ENCODE results near the gene KCNG4. TPM values are rescaled to one million over a fixed set of nuclear protein-coding genes. Genes with fewer than 3 reads are reported as not detected.

The KCNG4 gene
- polyA plus RNA-seq, 3 donors: not detected

DNA sequence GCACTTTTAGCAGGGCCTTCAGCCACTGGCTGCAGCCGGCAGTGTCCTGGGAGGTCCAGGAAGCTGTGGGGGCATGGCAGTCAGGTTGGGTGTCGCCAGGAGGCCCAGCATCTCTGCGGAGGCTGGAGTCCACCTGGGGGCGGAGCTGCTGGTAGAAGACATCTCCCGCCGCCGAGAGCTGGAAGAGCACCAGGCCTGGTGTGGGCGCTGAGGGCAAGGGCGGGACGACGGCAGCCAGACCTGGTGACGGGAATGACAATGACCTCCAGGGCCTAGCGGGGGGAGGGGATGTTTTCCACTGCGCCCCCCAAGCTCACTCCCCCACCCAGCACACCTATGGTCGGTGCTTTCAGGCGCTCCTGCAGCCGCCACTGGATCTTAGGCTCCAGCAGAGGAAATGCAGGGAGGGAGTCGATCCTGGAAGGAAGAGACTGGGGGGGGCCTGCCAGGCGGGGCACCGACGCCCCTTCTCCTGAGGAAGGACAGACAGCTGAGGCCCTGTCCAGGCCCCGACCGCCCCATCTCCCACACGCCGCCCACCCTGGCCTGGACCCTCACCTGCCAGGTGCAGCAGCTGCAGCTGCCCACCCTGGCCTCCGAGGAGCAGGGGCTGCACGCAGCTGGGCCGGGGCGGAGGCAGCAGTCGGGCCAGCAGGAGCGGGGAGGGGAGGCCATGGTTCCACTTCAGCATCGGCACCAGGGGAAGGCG, 60.0 kb downstream of the KCNG4 start:
- WGBS, 3 donors: 88 to 89% (median 89%) methylated on average over 29 to 33 of the region's 33 CpGs

DNA sequence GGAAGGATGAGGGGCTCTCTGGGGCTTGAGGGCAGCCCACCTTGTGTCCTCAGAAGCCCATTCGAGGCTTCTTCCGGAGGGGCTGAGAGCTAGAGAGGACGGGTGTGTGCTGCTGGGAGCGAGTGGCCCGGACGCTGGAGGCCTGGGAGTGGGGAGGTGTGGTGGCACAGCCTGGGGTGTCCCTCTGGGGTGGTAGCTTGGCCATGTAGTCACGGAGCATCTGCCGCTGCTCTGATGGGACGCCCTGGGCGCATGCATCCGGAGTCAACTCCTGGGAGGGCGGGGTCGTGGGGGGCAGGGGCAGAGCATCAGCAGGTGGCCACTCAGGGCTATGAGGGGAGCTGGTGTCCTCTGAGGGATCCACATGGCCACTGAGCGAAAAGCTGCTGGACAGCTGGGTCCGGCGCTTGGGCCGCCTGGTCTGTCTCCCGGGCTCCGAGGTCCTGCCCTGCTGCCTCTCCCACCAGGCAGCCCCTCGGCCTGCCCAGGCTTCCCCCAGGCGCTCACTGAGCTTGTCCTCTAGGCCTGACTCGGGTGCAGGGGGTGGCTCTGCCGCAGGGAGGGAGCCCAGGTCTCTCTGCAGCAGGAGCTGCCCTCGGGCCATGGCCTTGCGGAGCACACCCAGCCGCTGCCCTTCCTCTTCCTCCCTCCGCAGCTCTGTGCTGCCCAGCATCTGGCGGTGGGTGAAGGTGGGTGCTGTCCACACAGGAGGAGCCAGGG, 60.8 kb downstream of the KCNG4 start:
- H3K27ac ChIP-seq (ENCODE audit: low read depth, low read length): no peak overlapping the region
- WGBS, 3 donors: 90 to 92% (median 91%) methylated on average over 21 to 28 of the region's 28 CpGs

More for the DNA sequence above, 60.0 kb downstream of the KCNG4 start:
- H3K27ac ChIP-seq (ENCODE audit: low read depth, low read length): no peak overlapping the region

DNA sequence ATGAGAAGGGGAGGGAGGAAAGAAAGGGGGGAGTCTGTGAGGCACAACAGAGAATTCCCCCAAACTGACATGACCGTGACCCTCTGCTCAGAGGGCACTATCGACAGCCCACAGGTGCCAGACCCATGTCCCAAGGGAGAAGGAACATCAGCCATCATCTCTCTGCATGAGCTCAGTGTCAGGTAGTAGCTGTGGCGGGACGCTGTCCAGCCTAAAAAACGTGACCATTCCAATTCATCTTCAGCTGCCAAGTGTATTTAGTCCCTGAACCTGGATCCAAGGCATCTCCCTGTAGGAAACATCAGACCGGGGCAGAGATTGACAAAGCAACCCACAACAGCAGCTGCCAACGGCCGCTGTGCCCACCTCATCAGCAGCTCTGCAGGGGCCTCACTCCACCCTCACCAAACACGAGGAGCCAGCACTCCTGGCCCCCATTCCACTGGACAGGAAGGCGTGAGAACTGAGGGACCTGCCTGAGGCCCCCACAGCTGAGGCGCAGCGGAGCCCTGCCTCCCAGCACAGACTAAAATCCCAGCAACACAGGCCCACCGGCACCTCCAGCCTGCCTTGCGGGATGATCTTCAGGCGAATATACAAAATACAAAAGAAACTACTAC, 61.6 kb downstream of the KCNG4 start:
- 76 to 88% (median 87%) methylated on average over 15 of the region's 15 CpGs for WGBS, 3 donors
- no peak overlapping the region for H3K27ac ChIP-seq (ENCODE audit: low read depth, low read length)

DNA sequence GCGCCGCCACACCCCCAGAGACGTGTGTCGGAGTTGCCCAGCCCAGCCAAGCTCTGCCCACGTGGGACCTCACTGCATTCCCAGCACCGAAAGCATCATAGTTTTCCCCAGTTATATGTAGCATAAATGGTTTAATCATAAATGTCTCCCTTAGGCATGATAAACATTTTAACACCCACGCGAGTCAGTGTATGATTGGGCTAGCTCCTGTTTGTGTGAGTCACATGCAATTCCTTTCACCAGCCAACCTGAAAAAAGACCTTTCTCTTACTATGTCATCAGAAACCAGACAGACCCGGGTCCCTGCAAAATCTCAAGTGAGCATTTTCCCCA, 62.1 kb downstream of the KCNG4 start:
- no peak overlapping the region for H3K27ac ChIP-seq (ENCODE audit: low read depth, low read length)
- WGBS, 3 donors: 50 to 66% (median 56%) methylated on average over 9 of the region's 9 CpGs

DNA sequence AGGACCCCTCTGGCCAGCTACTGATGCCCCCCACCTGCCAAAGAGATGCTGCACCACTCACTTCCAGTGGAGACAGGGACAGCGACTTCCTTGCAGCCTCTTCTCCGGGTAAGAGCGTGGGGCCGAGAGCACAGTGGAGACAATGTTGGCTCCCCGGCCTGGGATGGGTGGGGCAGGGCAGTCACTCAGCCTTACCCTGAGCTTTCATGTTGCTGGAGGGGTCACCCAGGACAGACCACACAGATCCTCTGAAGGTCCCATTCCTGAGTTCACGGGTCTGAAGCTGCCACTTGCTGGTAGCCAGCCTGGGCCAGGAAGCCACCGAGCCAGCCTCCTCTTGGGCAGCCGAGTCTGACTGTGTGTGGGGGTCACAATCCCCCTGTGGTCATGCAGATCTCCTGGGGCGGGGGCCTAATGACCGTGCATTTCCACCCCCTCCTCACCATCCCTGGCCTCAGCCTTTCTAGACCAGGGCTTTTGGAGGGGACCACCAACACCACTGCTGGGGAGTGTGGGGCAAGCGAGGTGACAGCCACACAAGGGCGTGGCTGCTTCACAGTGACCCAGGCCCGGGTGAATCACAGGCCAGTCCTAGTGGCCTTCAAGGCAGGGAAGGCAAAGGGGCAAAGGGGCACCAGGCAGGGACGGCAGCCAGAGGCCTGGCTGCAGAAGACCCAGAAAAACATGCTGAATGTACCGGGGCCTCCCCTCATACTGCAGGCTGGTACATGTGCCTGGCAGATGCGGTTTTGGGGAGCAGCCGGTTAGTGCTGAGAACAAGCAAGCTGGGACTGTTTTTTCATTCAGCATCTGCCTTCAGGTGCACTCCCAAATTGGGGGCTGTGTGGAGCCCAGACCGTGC, 63.4 kb downstream of the KCNG4 start:
- no peak overlapping the region for H3K27ac ChIP-seq (ENCODE audit: low read depth, low read length)
- WGBS, 3 donors: 61 to 63% (median 62%) methylated on average over 18 of the region's 18 CpGs

DNA sequence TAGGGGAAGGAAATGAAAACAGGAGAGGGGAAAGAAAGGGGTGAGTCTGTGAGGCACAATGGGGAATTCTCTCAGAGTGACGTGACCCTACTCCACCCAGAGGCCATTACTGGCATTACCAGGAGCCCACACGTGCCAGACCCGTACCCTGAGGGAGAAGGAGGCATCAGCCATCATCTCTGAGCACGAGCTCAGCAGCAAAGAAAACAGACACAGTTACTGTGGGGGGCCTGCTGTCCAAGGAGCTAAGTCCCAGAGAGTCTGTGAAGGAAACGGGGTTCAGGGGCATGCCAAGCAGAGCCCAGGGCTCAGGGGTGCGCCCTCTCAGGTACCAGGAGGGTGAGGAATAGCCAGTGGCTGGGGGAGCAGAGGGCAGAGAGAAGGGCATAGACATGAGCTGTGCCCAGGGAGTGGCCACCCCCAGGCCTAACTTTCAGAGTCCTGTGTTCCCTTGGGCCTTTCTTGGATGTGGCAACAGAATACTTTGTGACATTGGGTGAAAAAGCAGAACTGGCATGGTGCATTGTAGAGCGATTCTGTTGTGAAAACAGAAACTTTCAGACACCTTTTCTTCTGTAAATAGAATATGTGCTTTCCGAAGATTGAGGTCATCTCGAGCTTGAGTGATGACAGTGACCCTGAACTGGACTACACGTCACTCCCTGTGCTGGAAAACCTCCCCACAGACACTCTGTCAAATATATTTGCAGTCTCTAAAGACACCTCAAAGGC, 64.3 kb downstream of the KCNG4 start:
- WGBS, 3 donors: 29 to 51% (median 34%) methylated on average over 10 of the region's 10 CpGs
- no peak overlapping the region for H3K27ac ChIP-seq (ENCODE audit: low read depth, low read length)

DNA sequence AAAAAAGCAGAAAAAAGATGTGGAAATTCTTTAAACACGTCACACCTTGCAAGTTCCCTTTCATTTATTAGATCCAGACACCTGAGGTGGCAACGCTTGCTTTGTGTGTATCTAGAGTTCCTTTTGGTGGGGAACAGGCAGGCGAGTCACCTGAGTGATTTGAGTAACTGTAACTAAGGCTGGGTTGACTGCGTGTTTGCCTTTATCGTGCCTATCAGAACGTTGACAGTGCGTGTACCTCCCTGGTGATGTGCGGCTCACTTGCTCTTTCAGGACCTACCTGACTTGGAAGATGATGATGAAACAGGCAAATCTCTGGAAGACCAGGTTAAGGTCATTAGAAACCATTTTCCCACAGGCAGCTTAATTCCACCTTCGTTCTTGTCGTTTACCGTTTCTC, 65.4 kb downstream of the KCNG4 start:
- 63 to 81% (median 77%) methylated on average over 11 of the region's 11 CpGs for WGBS, 3 donors
- no peak overlapping the region for H3K27ac ChIP-seq (ENCODE audit: low read depth, low read length)

DNA sequence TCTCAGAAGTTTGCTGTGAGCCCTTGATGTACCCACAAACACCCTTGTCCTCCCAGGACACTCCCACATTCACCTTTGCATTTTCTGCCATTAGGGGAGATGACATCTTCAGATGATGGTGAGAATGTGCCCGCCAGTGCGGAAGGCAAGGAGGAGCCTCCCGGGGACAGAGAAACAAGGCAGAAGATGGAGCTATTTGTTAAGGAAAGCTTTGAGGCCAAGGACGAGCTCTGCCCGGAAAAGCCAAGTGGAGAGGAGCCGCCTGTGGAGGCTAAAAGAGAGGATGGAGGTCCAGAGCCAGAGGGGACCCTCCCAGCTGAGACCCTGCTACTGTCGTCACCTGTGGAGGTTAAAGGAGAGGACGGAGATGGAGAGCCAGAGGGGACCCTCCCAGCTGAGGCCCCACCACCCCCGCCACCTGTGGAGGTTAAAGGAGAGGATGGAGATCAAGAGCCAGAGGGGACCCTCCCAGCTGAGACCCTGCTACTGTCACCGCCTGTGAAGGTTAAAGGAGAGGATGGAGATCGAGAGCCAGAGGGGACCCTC, 70.0 kb downstream of the KCNG4 start:
- no peak overlapping the region for H3K27ac ChIP-seq (ENCODE audit: low read depth, low read length)
- 77 to 83% (median 77%) methylated on average over 11 of the region's 11 CpGs for WGBS, 3 donors

Other genes with a start within 250 kb of the KCNG4 start
- 1 to 10 TPM in 1 of 3 donors, under 1 TPM in 1, not detected in 1; 0.37 to 1.2 TPM for gene SLC38A8, start 197.2 kb downstream of the KCNG4 start, polyA plus RNA-seq
- gene MBTPS1, start 123.1 kb downstream of the KCNG4 start, polyA plus RNA-seq: 10 to 100 TPM; 29.8 to 56.3 (median 46.8) TPM
- gene HSDL1, start 94.8 kb downstream of the KCNG4 start, polyA plus RNA-seq: 10 to 100 TPM in 1 of 3 donors, 1 to 10 TPM in 2; 4.1 to 14.3 (median 6.4) TPM
- gene DNAAF1, start 94.7 kb downstream of the KCNG4 start, polyA plus RNA-seq: 1 to 10 TPM in 2 of 3 donors, under 1 TPM in 1; 0.94 to 1.6 (median 1.6) TPM
- 10 to 100 TPM; 31.2 to 63.9 (median 44.7) TPM for gene TAF1C, start 53.0 kb downstream of the KCNG4 start, polyA plus RNA-seq
- gene ADAD2, start 48.9 kb downstream of the KCNG4 start, polyA plus RNA-seq: 10 to 100 TPM in 1 of 3 donors, under 1 TPM in 2; 0.15 to 14.4 (median 0.76) TPM
- gene WFDC1, start 54.9 kb upstream of the KCNG4 start, polyA plus RNA-seq: 1 to 10 TPM in 2 of 3 donors, under 1 TPM in 1; 0.13 to 2.1 (median 1.6) TPM
- under 1 TPM in 2 of 3 donors, not detected in 1; 0.06 to 0.15 TPM for gene ATP2C2, start 128.5 kb upstream of the KCNG4 start, polyA plus RNA-seq

Measured in adipose tissue (tissue), 3 donors.